CD4-positive, alpha-beta T cell treated with Interleukin-17A for 1 hour (primary cell): ENCODE measurements around the gene PTH.

Experiments
- DNase-seq: peaks from one replicate; pipeline ENCODE4 v3.0.0-alpha.2; 2020

Gene PTH

DNA sequence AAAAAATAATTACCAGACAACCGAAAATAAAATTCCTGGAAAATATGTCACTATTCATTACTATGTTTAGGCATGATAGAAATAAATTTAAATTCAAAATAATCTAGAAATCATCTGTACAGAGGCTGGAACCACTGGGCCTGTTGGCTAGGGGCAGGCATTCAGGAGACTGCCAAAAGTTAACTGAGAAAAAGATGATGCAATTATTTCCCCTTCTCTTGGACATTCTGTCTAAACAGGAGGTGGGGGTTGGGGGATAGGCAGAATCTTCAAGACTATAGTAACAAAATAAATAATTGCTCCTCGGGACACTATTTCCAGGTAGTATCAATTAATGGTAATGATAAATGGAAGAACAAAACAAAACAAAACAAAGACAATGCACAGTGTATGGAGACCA, 46.9 kb downstream of the PTH start:
- no peak for DNase-seq

DNA sequence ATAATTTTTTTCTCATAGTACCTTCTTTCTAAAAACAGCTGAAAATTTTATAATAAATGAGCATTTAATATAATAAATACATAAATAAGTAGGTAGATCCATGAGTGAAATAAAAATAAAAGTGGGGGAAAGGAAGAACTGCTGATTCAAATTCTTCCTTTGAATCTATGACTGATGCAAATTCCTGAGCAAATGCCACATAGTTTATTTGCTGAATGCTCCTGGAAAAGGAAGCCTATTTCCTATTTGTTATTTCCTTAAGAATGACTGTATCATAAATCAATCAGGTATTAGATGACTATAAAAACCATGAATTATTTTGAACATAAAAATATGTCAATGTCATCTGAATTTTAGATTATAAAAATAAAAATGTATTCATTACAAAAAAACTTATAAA, 49.4 kb downstream of the PTH start:
- DNase-seq: no peak

DNA sequence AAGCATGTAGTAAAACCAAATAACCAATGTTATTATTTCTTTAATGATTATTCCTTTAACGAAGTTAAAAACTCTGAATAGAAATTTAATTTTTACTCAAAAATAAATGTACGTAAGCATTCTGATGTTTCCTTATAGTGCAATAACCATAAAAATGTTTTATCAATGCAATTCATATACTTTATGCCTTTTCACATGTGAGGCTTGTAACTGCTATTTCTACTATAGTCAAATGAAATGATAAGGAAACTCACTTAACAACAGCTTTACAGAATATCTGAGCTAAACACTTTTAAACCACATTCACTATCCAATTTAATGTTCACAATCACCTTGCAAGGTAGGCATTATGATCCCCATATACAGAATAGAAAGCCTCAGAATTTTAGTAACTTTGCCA, 50.2 kb downstream of the PTH start:
- DNase-seq: no peak
